HG02981 (cell line): Measurements from ENCODE around the gene AGAP1.
"Not testable (repeated sequence)": the region's sequence is repeated elsewhere in the genome, so short reads cannot be mapped to it uniquely, and the experiment has no call there.

Experiments
- ATAC-seq: cut with Tn5 transposase; IDR thresholded peaks from one replicate; pipeline ENCODE4 v1.9.1; 2021; ENCODE audit warnings: mild to moderate bottlenecking, moderate library complexity; ENCODE audit not compliant: unreplicated experiment

The AGAP1 gene

GRCh38 chr2:236125541-236125940, 631.7 kb downstream of the AGAP1 start:
- no peak for ATAC-seq

- no peak for ATAC-seq
Observed at GRCh38 chr2:236127010-236127409, 633.2 kb downstream of the AGAP1 start.

GRCh38 chr2:236128321-236128720, 634.5 kb downstream of the AGAP1 start:
- ATAC-seq = no peak

- ATAC-seq = no peak
Observed at GRCh38 chr2:236129935-236130334, 636.1 kb downstream of the AGAP1 start.

- ATAC-seq = no peak
Observed at GRCh38 chr2:236130349-236130998, 636.6 kb downstream of the AGAP1 start.

GRCh38 chr2:236131073-236131692, 637.3 kb downstream of the AGAP1 start:
- no peak for ATAC-seq

GRCh38 chr2:236133410-236134012, 639.7 kb downstream of the AGAP1 start:
- no peak for ATAC-seq

- no peak for ATAC-seq
Observed at GRCh38 chr2:236136538-236136937, 642.7 kb downstream of the AGAP1 start.

- no peak for ATAC-seq
Observed at GRCh38 chr2:236137066-236137465, 643.2 kb downstream of the AGAP1 start.

- ATAC-seq = not testable (repeated sequence)
Observed at GRCh38 chr2:236141616-236142015, 647.8 kb downstream of the AGAP1 start.

- no peak for ATAC-seq
Observed at GRCh38 chr2:236143811-236144210, 650.0 kb downstream of the AGAP1 start.

- ATAC-seq = no peak
Observed at GRCh38 chr2:236146436-236146835, 652.6 kb downstream of the AGAP1 start.

GRCh38 chr2:236155406-236155805, 661.6 kb downstream of the AGAP1 start:
- no peak for ATAC-seq

GRCh38 chr2:236156095-236156859, 662.4 kb downstream of the AGAP1 start:
- no peak for ATAC-seq

- no peak for ATAC-seq
Observed at GRCh38 chr2:236156860-236157194, 663.0 kb downstream of the AGAP1 start.

- ATAC-seq = no peak
Observed at GRCh38 chr2:236157366-236157765, 663.5 kb downstream of the AGAP1 start.

GRCh38 chr2:236157815-236158498, 664.1 kb downstream of the AGAP1 start:
- ATAC-seq = no peak

GRCh38 chr2:236158969-236159777, 665.3 kb downstream of the AGAP1 start:
- no peak for ATAC-seq

- ATAC-seq = no peak
Observed at GRCh38 chr2:236159778-236160170, 665.9 kb downstream of the AGAP1 start.

- ATAC-seq = no peak
Observed at GRCh38 chr2:236160366-236161081, 666.7 kb downstream of the AGAP1 start.
